ENCODE data around the gene FANCC.

The FANCC gene

DNA sequence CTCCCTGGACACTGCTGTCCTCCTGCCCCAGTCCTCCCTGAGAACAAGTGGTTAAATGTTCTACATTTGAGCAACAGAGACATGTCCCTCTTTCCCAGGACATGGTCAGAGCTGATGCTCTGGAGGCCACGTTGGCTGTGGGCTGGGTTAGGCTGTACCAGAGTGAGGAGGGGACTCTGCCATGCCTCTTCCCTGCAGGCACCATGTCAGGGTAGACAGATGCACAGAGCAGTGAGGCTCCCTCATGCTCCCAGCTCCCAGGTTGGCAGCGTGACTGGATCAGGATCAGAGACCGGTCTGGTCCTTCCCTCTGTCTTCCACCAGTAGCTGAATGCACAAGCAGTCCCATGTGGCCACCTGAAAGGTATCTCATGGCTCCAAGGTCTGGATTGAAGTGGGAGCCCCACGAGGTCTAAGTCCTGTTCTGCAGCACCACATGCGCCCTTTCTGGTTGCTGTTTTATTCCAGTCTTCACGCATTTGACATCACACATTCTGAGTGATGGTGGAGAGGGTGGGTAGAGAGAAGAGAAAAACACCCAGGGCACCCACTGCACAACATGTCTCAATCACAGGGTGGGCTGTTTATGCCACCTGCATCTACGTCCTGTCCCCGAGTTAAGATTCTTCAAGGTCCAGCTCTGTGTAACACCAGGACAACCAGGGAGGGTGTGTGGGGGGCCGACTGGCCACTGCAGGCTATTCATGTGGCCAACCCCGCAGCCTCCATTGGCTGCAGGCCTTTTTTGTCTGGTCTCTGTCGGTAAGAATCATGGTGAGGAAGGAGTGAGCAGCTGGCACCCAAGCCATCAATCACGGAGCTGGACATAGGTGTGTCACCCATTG, 204.9 kb downstream of the FANCC start:
- DNase-seq, result no peak

DNA sequence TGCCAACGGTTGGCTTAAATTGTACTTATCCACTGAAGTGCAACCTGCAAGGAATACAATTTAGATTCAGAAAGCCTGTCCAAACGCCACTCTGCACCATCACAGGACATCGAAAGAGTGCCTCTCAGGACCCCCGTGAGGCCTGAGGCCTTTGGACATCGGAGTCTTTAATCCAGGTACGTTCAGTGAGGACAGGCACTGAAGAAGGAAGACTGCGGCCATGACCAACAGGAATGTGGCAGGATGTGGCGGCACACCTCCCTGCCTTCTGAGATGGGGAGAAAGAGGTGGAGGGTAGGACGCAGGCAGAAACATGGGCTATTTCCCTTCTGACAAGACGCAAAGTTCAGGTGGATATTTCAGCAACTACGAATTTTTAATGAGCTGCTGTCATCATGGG, 205.8 kb downstream of the FANCC start:
- DNase-seq, result no peak

DNA sequence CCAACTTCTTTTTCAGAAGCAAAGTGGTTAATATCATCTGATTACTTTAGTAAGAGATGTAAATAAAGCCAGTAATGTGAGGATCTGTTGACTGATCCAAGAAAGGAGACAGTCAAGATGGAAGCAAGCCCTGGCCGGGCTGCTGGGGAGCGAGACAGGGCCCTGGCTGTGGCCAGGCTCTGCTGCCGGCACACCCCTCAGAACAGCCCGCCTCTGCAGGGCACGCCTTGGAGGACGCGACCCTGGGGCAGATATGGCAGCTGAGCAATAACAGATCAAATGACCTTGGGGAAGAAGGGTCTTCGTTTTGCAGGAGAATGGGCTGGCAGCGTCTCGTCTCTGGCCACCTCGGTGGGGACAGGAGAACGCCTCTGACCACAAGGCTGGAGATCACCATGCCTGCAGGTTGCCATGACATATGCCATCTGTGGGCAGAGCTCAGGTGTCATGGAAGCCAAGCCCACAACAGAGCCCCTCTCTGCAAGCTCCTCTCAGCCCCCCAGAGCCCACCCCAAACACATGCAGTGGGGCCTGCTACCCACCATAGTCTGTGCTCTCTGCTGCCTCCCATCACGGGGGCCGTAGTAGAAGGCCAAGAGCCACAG, 206.5 kb downstream of the FANCC start:
- DNase-seq, result no peak

DNA sequence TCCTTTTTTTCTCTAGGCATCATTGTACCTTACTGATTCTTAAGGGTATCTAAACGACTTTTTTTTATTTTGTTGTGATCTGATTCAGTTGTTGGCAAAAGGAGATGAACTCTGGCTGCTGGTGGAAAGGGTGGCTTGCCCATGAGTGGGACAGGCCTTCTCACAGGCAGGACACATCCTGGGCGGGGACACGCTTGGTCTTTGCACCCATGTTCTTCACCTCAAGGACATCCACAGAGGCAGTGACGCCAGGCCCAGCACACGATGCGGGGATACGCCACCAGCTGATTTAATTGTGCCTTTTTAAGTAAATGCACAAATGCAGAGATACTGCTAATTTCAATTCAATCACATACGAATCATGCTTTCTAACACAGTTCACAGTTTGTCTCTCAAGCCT, 208.1 kb downstream of the FANCC start:
- no peak for DNase-seq

DNA sequence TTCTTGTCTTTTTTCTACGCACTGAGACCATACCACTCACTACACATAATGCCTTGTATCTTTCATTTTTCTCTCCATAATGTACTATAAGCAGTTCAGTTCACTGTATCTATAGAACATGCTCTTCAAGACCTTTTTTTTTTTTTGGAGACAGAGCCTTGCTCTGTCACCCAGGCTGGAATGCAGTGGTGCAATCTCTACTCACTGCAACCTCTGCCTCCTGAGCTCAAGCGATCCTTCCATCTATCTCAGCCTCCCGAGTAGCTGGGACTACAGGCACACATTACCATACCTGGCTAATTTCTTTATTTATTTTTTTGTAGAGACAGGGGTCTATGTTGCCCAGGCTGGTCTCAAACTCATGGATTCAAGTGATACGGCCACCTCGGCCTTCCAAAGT, 208.7 kb downstream of the FANCC start:
- DNase-seq, result no peak

DNA sequence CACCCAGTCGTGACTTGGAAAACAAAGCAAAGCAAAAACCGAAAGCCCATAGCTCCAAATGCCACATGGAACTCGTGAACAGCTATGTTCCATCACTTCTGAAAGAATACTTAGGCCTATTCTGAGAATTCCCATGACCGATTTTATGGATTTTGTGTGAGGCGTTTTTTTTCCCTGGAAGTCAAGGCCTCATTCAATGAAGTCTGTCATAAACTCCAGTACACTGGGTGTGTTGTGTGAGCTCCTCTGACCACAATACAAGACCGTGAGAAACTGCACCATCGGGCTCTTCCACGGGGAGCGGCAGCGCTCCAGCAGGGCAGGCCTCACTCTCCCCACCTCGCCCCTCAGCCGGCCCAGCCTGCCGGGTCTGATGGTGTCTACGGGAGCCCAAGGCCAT, 209.5 kb downstream of the FANCC start:
- DNase-seq, result no peak

DNA sequence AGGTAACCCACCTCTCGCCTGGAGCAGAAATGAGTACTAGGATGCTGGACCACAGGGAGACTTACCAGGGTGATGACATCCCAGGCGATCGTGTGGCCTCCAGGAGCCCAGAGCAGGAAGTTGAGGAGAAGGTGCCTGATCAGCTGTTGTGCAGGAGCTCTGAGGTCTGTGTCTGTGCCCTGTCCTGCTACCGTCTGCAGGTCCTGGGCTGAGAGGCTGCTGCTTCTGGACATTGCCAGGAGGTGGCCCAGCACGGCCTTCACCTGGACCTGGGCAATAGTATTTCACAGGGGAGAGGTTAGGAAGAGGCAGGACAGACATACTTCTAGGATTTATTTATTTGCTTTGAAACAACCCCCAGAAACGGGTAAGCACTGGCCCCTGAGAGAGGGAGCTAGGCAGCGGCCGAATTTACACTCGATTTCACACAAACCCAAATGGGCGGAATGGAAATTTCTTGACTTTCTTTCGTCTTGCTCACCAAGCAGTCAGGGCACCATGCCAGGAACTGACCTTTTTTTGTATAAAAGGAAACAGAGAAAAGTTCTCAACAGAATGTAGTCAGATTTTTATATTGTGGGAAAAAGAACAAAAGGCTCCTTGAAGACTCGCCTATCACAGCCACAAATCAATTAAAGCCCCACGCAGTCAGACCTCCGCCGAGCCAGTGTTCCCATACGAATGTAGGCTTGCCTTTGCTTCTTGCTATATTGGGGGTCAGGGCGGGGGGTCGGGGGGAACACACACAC, 210.3 kb downstream of the FANCC start:
- no peak for DNase-seq

DNA sequence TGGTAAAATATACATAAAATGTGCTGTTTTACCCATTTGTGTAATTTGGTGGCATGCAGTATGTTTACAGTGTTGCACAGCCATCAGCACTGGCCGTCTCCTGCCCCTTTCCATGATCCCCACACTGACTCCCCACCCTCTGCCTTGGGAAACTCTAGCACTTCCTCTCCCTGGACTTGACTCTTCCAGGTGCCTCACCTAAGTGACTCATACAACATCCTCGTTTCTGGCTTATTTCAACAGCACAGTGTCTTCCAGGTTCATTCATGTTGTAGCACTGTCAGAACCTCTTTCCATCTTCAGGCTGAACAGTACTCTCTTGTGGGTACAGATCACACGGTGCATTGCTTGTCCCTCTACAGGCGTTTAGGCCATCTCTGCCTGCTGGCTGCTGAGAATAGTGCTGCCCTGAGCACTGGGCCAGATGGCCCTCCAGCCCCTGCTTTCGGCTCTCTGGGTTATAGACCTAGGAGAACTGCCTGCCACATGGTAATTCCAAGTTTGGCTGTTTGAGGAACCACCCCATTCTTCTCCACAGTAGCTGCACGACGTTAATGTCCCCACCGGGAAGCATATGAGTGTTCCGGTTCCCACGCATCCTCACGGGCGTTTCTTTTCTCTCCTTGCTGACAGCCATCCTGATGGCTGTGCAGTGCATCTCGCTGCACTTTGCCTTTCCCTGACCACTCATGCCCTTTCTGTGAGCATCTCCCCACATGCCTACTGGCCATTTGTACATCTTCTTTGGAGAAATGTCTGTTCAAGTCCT, 211.8 kb downstream of the FANCC start:
- no peak for DNase-seq

DNA sequence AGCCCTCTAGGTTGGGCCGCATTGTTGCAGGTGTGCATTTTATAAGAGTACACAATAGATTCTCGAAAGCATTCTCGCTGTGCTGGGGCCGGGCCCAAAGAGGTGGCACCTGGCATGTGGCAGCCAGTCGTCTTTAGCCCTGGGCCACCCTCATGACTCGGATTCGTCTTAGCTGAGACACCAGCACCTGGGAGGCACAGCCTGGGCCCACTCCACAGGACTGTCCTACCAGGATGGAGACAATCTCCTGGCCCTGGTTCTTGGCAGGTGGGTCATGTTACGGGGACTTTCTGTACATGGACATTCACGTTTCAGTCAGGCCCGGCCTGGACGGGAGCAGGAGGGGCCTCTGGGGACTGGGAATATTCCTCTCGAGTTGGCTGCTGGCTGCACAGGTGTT, 212.5 kb downstream of the FANCC start:
- DNase-seq, result no peak

DNA sequence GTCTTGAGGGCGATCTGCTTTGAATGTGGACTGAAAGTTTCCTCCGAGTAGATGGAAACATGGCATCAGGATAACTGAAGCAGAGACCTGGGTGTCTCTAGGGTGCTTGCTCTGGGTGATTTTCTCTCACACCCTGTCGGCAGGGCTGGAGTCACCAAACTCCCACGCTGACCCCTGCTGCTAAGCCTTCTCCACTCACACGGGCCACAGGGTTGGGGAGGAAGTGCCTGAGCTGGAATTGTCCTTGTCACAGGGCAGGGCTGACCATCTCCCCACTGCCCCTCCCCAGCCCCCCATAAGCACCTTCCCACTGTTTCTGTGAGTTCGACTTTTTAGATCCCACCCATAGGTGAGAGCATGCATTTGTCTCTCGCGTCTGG, 212.9 kb downstream of the FANCC start:
- no peak for DNase-seq

DNA sequence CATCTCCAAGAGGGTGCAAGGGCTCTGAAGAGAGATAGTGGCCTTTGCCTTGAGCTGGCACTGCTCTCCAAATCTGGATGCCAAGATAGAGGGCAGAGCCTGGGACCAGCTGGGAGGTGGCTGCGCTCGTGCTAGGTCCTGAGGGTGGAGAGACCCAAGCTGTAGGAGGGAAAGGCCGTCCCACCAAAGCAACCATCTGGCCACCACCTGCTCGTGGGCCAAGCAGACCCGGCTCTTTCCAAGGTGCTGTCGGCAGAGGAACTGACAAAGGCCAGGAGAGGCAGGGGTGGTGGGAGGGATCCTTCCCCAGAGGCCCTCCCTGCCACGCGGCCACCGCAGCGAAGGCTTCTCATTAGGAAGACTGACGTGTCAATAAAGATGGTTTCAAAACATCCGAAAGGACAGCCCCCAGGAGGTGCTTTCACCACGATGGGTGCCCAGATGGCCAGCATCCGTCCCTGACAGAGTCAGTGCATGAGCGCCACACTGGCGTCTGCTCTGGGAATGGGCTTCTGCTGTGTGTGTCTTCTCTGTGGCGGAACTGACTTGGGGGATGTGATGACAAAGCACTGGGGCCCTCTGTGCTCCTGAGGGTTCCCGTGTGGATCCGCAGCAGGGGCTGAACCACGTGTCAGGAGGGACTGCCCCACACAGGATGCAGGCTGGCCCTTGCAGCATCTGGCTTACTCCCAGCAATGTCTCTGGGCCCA, 213.5 kb downstream of the FANCC start:
- no peak for DNase-seq

DNA sequence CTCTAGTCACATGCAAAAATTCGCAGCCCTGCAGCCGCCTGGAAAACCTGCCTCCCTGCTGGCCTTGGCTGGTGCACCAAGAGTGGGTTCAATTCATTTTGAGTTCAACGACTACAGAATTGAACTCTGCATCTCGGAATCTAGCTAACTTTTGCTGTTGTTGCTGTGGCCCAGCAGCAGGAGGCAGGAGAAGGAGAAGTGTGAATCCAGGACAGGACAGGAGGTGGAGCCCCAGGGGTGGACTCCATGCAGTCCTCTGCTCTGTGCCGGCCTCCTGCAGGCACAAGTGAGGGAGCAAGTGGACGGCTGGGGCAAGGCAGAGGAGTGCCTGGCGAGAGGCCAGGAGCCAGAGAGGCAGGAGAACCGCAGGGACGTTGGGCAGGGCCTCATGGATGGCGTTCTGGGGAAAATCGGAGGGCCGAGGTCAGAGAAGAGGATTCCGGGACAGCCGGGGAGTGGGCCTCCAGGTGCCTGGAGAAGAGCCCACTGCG, 214.2 kb downstream of the FANCC start:
- no peak for DNase-seq

DNA sequence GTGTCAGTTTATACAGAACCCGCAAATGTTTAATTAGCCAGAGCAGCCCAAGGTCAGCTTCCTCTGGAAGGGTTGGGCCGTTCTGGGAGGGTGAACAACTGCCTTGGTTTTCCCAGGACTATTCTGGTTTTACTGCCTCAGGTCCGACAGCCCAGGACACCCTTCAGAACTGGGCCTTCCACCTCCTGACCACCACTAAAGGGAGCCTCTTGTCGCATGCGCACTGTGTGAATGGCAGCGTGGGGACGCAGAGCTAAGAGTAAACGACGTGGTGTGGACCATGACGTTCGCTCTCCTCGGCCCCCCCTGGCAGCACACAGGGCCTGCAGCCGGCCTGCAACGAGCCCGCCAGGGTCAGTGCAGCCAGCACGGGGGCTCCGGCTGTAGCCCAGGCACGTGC, 214.9 kb downstream of the FANCC start:
- DNase-seq, result no peak

DNA sequence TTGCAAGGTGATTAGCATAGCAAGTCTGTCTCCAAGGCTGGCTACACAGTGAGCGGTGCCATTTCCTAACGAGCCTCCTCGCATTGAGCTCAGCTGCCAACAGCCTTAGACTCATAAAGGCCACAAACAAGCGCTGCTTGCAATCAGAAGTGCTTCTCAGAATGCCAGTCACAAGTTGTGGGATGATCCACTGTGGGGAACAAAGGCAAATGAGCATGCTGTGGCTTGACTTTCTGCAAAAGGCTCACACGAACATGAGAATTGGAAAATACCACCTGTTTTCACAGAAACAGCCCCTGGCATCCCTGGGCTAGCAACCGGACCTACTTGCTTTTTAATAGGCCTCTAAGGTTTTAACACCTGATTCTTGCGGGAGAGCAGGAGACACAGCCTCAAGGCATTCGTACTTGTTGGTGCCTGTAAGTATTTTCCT, 215.5 kb downstream of the FANCC start:
- DNase-seq, result no peak

DNA sequence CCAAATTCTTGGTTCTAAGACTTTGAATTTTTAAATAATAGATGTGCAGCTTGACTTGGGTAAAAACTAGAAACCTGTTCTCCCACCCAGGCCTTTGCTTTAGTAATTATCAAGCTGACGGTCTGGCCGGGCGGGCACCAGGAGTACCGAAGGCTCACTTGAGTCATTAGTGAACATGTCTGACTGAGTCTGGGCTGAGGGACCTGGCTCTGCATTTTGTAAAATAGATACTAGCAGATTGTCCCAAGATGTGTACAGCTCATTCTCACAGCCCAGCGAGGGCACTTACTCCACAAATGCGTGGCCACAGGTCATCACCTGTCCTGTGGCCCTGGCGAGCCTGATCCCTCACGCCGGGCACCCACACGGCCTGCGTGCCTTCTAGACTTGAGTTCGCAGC, 216.2 kb downstream of the FANCC start:
- no peak for DNase-seq

DNA sequence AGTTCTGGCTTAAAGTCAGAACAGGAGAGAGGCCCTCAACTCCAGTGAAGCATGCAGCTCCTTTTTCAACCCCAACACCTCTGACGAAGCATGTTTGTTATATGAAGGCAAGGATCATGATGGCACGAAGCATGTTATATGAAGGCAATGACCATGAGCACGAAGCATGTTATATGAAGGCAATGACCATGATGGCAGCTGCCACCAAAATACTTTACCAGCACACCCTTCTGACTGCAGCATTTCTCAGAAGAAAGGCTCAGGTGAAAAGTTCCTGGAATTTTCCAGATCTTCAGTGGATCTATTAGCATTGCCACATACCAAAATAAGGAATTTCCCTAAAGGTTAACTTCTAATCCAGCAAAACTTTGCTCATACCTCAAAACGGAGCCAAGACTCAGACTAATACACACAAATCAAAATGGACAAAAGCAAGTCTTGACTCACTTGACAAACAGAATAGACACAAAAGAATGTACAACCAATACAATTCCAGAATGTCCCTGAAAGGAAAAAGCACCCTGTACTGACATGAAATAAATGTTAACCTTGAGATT, 217.4 kb downstream of the FANCC start:
- DNase-seq, result no peak

DNA sequence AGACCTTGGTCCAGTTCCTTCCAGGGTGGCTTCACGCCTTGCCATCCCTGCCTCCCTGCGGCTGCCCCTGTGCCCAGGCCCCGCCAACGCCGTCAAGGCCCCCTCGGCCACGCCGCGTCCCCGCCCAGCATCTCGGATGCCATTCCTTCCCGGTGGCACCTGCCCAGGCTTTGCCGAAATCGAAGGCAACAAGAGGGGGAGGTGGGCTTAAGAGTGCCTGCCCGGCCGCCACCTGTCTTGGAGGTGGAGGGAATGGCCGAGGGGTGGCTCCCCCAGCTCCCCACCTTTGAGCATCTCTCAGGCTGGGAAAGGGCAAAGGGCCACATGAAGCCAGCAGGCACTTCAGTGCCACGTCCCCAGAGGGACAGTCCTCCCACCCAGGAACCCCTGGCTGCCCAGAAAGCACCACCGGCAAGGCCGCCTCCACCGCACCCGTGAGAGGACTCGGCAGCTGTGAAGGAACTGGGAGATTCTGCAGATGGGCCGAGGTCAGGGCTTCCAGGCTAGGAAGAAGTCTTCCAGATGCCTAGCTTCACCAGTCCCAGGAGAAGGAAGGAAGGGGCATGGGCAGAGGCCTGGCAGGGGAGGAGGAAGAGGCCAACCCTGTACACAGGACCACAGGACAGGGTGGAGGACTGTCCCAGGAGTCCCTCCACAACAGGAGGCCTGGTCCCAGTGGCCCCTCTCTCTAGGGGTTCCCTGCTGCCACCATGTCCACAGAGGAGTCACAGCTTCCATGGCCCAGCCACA, 218.0 kb downstream of the FANCC start:
- no peak for DNase-seq

DNA sequence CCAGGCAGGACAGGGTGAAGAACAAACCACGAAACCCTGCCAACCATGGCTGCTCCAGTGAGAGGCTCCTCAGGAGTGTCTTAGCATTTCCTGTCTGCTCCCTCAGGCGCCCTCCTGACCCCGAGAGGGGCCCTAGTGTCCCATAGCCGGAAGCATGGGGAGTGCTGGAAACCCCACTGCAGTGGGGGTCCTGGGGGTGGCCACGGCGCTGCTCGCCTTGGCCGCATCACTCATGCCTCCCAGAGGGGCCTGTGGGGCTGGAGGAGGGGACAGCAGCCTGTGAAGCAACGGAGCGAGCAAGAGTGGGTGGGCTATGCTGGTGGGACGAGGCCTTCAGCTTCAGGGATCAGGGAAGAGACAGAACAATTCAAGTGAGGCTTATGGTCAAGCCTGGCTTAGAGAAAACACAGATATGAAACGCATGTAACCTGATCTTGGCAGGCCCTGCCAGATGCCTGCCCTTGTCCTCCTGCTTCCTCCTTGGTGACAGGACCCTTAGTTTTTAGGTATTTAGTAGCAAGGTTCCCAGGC, 219.1 kb downstream of the FANCC start:
- no peak for DNase-seq

DNA sequence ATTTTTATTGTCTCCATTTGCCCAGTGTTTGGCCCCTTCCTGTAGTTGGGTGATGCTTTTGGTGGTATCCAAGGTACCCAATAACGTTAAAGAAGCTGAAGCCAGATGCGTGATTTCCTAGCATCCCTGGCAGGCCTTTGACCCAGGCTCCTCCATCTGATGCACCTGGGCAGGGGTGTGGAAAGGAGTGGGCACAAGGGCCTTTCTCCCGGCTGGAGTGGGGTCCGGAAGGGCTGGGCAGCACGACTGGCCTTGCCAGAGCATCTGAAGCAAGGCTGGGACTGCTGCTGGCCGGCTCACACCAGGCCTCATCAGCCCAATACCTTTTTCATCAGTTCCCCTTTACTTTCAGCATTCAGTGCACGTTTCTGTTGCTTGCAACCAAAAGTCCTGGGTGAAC, 220.2 kb downstream of the FANCC start:
- no peak for DNase-seq

DNA sequence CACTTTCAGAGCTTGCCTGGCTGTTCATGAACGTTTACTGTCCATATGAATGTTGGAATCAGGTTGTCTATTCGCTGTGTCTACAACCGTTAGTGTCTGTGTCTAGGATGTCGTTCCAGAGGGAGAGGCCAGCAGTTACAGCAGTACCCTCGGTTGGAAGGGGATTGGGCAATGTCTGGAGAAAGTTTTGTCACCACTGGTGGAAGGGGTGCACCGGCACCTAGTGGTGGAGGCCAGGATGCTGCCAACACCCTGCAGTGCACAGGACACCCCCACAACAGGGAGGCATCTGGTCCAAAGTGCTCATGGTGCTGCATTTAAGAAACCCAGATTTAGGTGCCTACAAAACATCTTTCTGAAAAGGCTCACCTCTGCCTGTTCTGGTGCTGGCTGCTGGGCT, 220.7 kb downstream of the FANCC start:
- DNase-seq, result no peak

DNA sequence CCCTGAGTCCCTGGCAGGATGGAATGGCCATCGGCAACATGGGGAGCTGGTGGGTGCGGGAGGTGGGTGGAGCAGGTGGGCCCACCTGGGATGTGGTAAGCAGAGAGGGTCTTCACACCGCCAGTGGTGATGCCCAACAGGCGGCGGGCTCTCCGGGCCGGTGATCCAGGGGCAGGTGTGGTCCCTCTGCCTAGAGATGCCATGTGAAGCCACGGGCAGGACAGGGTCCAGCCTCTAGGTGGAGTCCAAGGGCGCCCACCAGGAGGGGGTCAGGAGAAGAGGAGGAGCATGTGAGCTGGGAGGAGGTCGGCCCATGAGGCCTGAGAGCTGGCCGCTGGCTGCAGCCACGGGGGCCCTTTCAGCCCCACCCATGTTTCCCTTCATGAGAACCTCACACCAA, 221.1 kb downstream of the FANCC start:
- DNase-seq, result no peak

All from bone marrow (tissue), 2 donors.